Naive thymus-derived CD4-positive, alpha-beta T cell (primary cell): ENCODE measurements around the gene APOBEC3G. TPM values are rescaled to one million over a fixed set of nuclear protein-coding genes. Genes with fewer than 3 reads are reported as not detected.

Experiments used
- ATAC-seq: fragments of 150-1000 bp; cut with Tn5 transposase; 2 replicates; pipeline ENCODE4 v1.10.0; 2021; ENCODE audit warnings: mild to moderate bottlenecking, moderate library complexity
- CTCF ChIA-PET: fragments of 350-600 bp; sonication (Branson Sonifier 250); formaldehyde crosslinking; loops from one replicate; lab custom pipeline; 2021; ENCODE audit warnings: antibody characterized with exemption; lab: Charles Lee
- POLR2A ChIA-PET: fragments of 350-600 bp; sonication (Branson Sonifier 250); formaldehyde crosslinking; loops from one replicate; lab custom pipeline; 2021; ENCODE audit warnings: antibody characterized with exemption, inconsistent platforms; lab: Charles Lee
- DNase-seq, 9 donors: peaks; one replicate each; pipeline versions ENCODE4 v3.0.0 to v3.0.0-alpha.2; 2020 to 2022; ENCODE audit warnings: mixed read lengths in 1 of 9
- H3K27ac ChIP-seq: one replicate; pipeline ENCODE4 v1.7.0; 2013; ENCODE audit warnings: mild to moderate bottlenecking, low read depth, low read length, moderate library complexity
- H3K27me3 ChIP-seq, 2 donors: one replicate each; pipeline ENCODE4 v1.7.0; 2013; ENCODE audit warnings: low read length in 2 of 2, mild to moderate bottlenecking in 2 of 2, moderate library complexity in 2 of 2; ENCODE audit not compliant: control insufficient read depth in 2 of 2, insufficient read depth in 2 of 2
- H3K36me3 ChIP-seq, 3 experiments: 1 replicate in 2 of 3; 2 replicates in 1 of 3; pipeline ENCODE4 v1.7.0; 2013; ENCODE audit warnings: low read length in 3 of 3, mild to moderate bottlenecking in 3 of 3, moderate library complexity in 1 of 3; ENCODE audit not compliant: insufficient read depth in 3 of 3, control insufficient read depth in 2 of 3
- H3K4me1 ChIP-seq, 2 donors: one replicate each; pipeline ENCODE4 v1.7.0; 2013; ENCODE audit warnings: low read length in 2 of 2, mild to moderate bottlenecking in 2 of 2, moderate library complexity in 1 of 2; ENCODE audit not compliant: control insufficient read depth in 2 of 2, insufficient read depth in 2 of 2
- H3K4me3 ChIP-seq: 2 replicates; pipeline ENCODE4 v1.7.0; 2013; ENCODE audit warnings: mild to moderate bottlenecking, low read length
- H3K9me3 ChIP-seq, 3 experiments: 1 replicate in 2 of 3; 2 replicates in 1 of 3; pipeline ENCODE4 v1.7.0; 2013; ENCODE audit warnings: low read length in 3 of 3; ENCODE audit not compliant: control insufficient read depth in 2 of 3
- H3K27ac Mint-ChIP-seq, 9 donors: one replicate each; pipeline ENCODE4 v1.8.0; 2020 to 2022; ENCODE audit warnings: mixed read lengths in 9 of 9, mild to moderate bottlenecking in 8 of 9, moderate library complexity in 5 of 9, inconsistent platforms in 2 of 9
- H3K27me3 Mint-ChIP-seq, 5 donors: one replicate each; pipeline ENCODE4 v1.8.0; 2021 to 2022; ENCODE audit warnings: mixed read lengths in 5 of 5, mild to moderate bottlenecking in 1 of 5
- H3K36me3 Mint-ChIP-seq, 5 donors: one replicate each; pipeline ENCODE4 v1.8.0; 2020 to 2022; ENCODE audit warnings: mixed read lengths in 5 of 5, mild to moderate bottlenecking in 3 of 5, inconsistent platforms in 1 of 5
- H3K4me1 Mint-ChIP-seq, 7 donors: one replicate each; pipeline ENCODE4 v1.8.0; 2020 to 2022; ENCODE audit warnings: mixed read lengths in 7 of 7, mild to moderate bottlenecking in 3 of 7, inconsistent platforms in 1 of 7
- H3K4me3 Mint-ChIP-seq, 10 donors: one replicate each; pipeline ENCODE4 v1.8.0; 2020 to 2022; ENCODE audit warnings: mild to moderate bottlenecking in 10 of 10, mixed read lengths in 10 of 10, moderate library complexity in 6 of 10, inconsistent platforms in 2 of 10
- H3K9me3 Mint-ChIP-seq, 11 donors: one replicate each; pipeline ENCODE4 v1.8.0; 2020 to 2022; ENCODE audit warnings: mixed read lengths in 11 of 11, mild to moderate bottlenecking in 4 of 11, inconsistent platforms in 1 of 11, moderate library complexity in 1 of 11
- intact Hi-C, 2 donors: fragments of 100-400 bp; cut with micrococcal nuclease; formaldehyde crosslinking; loops; one replicate each; pipeline ENCODE4 v1.15.1; 2023
- polyA plus RNA-seq, 2 donors: library from polyadenylated mRNA; unstranded; fragments of 300-500 nt; fragmentation: Illumina TruSeq; gene quantifications; one replicate each; pipeline ENCODE4 v1.2.3, GENCODE V29; 2021
- total RNA-seq, 6 experiments: library from RNA in 5 of 6; stranded (reverse) in 5 of 6; gene quantifications; 1 replicate in 5 of 6; 2 replicates in 1 of 6; pipeline ENCODE4 v1.2.3 and lab custom pipeline; 2021 to 2026

Gene APOBEC3G
- total and polyA plus RNA-seq, 7 experiments from 2014 or later: 18.5 to 93.2 (median 22.9) TPM

- H3K4me1 ChIP-seq: peaks cover 45 to 73% of the 10 kb centered on the region in 2 donors
- Mint-ChIP-seq H3K4me3 (peak overlapping the region in 1 of 10 donors; percentile 91), H3K9me3 (no peaks in the 10 kb centered on the region), H3K27me3 (no peaks in the 10 kb centered on the region), H3K27ac (peak overlapping the region in 6 of 9 donors; percentile 25 to 94 (median 76)), H3K4me1 (peaks cover 19 to 71% (median 58%) of the 10 kb centered on the region in 7 donors), H3K36me3 (peaks cover 0 to 5% (median 0%) of the 10 kb centered on the region in 5 donors)
- no peaks in the 10 kb centered on the region for H3K36me3 ChIP-seq
- intact Hi-C loops: loop anchor here in 1 of 2 donors (5.0 kb wide), 1 partner anchor 56 kb away; the partner anchor contains the start of gene APOBEC3F
- POLR2A ChIA-PET: interaction anchor here (0.6 to 1.2 kb wide), 3 partner anchors 14 to 70 kb away, joined by 3 read pairs; no protein-coding TSS in a partner anchor
- H3K27ac ChIP-seq: peak overlapping the region; percentile 13
- no peaks in the 10 kb centered on the region for H3K27me3 ChIP-seq
- ATAC-seq (no peak), DNase-seq (no peak)
- CTCF ChIA-PET: interaction anchor here (1.9 kb wide), 1 partner anchor 20 kb away, joined by 8 read pairs; no protein-coding TSS in a partner anchor
- H3K9me3 ChIP-seq: no peaks in the 10 kb centered on the region
- H3K4me3 ChIP-seq: no peak overlapping the region
These were observed 21.0 kb downstream of the APOBEC3G start for GRCh38 chr22:39098026-39098425.

- Histone ChIP-seq H3K27me3 (no peaks in the 10 kb centered on the region), H3K9me3 (no peaks in the 10 kb centered on the region), H3K4me3 (no peak overlapping the region), H3K4me1 (peaks cover 45 to 69% of the 10 kb centered on the region in 2 donors), H3K36me3 (no peaks in the 10 kb centered on the region), H3K27ac (no peak overlapping the region)
- Mint-ChIP-seq H3K36me3 (peaks cover 0 to 5% (median 0%) of the 10 kb centered on the region in 5 donors), H3K4me3 (peak overlapping the region in 1 of 10 donors; percentile 69), H3K27me3 (no peaks in the 10 kb centered on the region), H3K9me3 (no peaks in the 10 kb centered on the region), H3K27ac (peak overlapping the region in 6 of 9 donors; percentile 24 to 88 (median 63)), H3K4me1 (peaks cover 19 to 66% (median 56%) of the 10 kb centered on the region in 7 donors)
- CTCF ChIA-PET: interaction anchor here (1.9 kb wide), 1 partner anchor 20 kb away, joined by 8 read pairs; no protein-coding TSS in a partner anchor
- ATAC-seq: no peak
- POLR2A ChIA-PET: interaction anchor here (0.6 to 1.2 kb wide), 3 partner anchors 14 to 71 kb away, joined by 3 read pairs; no protein-coding TSS in a partner anchor
- no peak for DNase-seq
- intact Hi-C loops: loop anchor here in 1 of 2 donors (5.0 kb wide), 1 partner anchor 56 kb away; the partner anchor contains the start of gene APOBEC3F
These were observed 21.5 kb downstream of the APOBEC3G start for GRCh38 chr22:39098576-39098975.

DNA sequence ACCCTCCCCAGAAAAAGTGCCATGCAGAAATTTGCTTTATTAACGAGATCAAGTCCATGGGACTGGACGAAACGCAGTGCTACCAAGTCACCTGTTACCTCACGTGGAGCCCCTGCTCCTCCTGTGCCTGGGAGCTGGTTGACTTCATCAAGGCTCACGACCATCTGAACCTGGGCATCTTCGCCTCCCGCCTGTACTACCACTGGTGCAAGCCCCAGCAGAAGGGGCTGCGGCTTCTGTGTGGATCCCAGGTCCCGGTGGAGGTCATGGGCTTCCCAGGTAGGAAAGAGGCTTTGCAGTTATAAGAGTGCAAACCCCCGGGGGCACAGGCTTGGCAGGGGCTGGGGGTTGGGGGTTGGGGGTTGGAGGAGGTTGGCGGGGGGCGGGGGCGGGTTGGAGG, 24.2 kb downstream of the APOBEC3G start:
- POLR2A ChIA-PET: interaction anchor here (0.5 to 1.3 kb wide), 2 partner anchors 13 to 16 kb away, joined by 3 to 4 read pairs; no protein-coding TSS in a partner anchor
- no peak overlapping the region for H3K4me3 Mint-ChIP-seq
- peaks cover 29 to 42% of the 10 kb centered on the region in 2 donors for H3K4me1 ChIP-seq
- no peaks in the 10 kb centered on the region for H3K9me3 ChIP-seq
- ATAC-seq (no peak), DNase-seq (no peak)
- H3K4me1 Mint-ChIP-seq: peaks cover 8 to 40% (median 36%) of the 10 kb centered on the region in 7 donors
- H3K36me3 Mint-ChIP-seq: peaks cover 0 to 5% (median 0%) of the 10 kb centered on the region in 5 donors
- no peak overlapping the region for H3K27ac ChIP-seq
- CTCF ChIA-PET: interaction anchor here (1.0 kb wide), 1 partner anchor 17 kb away, joined by 3 read pairs; no protein-coding TSS in a partner anchor
- H3K27me3 Mint-ChIP-seq: no peaks in the 10 kb centered on the region
- no peak overlapping the region for H3K4me3 ChIP-seq
- H3K36me3 ChIP-seq: no peaks in the 10 kb centered on the region
- intact Hi-C loops: no loop called here
- H3K27me3 ChIP-seq: no peaks in the 10 kb centered on the region
- peak overlapping the region in 1 of 9 donors; percentile 66 for H3K27ac Mint-ChIP-seq
- no peaks in the 10 kb centered on the region for H3K9me3 Mint-ChIP-seq

DNA sequence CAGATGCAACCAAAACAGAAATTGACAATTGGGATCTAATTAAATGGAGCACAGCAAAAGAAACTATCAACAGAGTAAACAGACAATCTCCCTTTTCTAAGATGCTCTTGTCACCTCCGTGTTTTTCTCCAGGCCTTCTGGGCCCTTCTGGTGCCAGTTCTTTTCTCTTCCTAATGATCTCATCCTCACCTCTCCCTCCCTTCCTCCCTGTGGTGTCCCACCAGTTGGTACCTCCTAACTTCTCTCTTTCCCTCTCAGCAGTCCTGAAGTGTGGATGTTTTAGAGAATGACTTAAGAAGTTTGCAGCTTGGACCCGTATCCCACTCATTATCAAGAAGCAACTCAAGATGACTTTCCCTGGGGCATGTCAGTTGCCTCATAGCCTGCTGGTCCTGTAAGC, 26.4 kb downstream of the APOBEC3G start:
- intact Hi-C loops: no loop called here
- Mint-ChIP-seq H3K4me1 (peaks cover 4 to 22% (median 18%) of the 10 kb centered on the region in 7 donors), H3K27ac (peak overlapping the region in 1 of 9 donors; percentile 25), H3K9me3 (no peaks in the 10 kb centered on the region), H3K27me3 (no peaks in the 10 kb centered on the region), H3K4me3 (no peak overlapping the region), H3K36me3 (peaks cover 0 to 2% (median 0%) of the 10 kb centered on the region in 5 donors)
- DNase-seq (no peak), ATAC-seq (no peak)
- no peak overlapping the region for H3K4me3 ChIP-seq
- H3K36me3 ChIP-seq: no peaks in the 10 kb centered on the region
- no peaks in the 10 kb centered on the region for H3K9me3 ChIP-seq
- H3K27ac ChIP-seq: no peak overlapping the region
- H3K4me1 ChIP-seq: peaks cover 12 to 22% of the 10 kb centered on the region in 2 donors
- CTCF ChIA-PET: interaction anchor here (0.6 kb wide), 1 partner anchor 96 kb away, joined by 3 read pairs; no protein-coding TSS in a partner anchor
- no peaks in the 10 kb centered on the region for H3K27me3 ChIP-seq
- POLR2A ChIA-PET: interaction anchor here (0.7 kb wide), 1 partner anchor 10 kb away, joined by 6 read pairs; no protein-coding TSS in a partner anchor

DNA sequence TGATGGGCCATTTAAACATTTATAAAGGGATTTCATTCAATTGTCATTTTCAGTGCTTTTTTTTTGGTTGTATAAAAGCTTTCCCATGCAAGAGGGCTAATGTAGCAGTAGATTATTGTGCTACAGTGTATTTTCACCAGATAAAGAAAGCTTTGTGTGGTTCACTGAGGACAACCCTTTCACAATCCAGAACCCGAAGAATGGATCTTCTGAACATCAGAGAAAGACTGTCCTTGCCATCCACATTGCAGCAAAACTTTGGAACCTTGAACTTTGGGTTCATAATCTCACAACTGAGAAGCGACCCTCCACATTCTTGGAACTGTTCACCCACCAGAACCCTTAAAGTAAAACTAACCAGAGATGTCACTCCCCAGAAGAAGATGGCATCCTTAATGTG, 29.3 kb downstream of the APOBEC3G start:
- ChIA-PET CTCF (no interaction called here), POLR2A (interaction anchor here (0.6 kb wide), 1 partner anchor 148 kb away, joined by 3 read pairs; no protein-coding TSS in a partner anchor)
- Histone ChIP-seq H3K4me3 (no peak overlapping the region), H3K36me3 (no peaks in the 10 kb centered on the region), H3K4me1 (no peaks in the 10 kb centered on the region), H3K27me3 (no peaks in the 10 kb centered on the region), H3K9me3 (no peaks in the 10 kb centered on the region), H3K27ac (no peak overlapping the region)
- DNase-seq (no peak), ATAC-seq (no peak)
- H3K36me3 Mint-ChIP-seq: peaks cover 0 to 2% (median 0%) of the 10 kb centered on the region in 5 donors
- intact Hi-C loops: no loop called here
- peaks cover 0 to 1% (median 0%) of the 10 kb centered on the region in 11 donors for H3K9me3 Mint-ChIP-seq
- H3K4me1 Mint-ChIP-seq: peaks cover 0 to 5% (median 0%) of the 10 kb centered on the region in 7 donors
- H3K27ac Mint-ChIP-seq: no peak overlapping the region
- H3K27me3 Mint-ChIP-seq: no peaks in the 10 kb centered on the region
- H3K4me3 Mint-ChIP-seq: no peak overlapping the region

- no peak overlapping the region for H3K4me3 ChIP-seq
- Mint-ChIP-seq H3K27me3 (no peaks in the 10 kb centered on the region), H3K4me1 (peaks cover 0 to 7% (median 0%) of the 10 kb centered on the region in 7 donors), H3K9me3 (peaks cover 0 to 1% (median 0%) of the 10 kb centered on the region in 11 donors), H3K27ac (no peak overlapping the region), H3K4me3 (no peak overlapping the region), H3K36me3 (no peaks in the 10 kb centered on the region)
- intact Hi-C loops: no loop called here
- H3K36me3 ChIP-seq: no peaks in the 10 kb centered on the region
- H3K4me1 ChIP-seq: no peaks in the 10 kb centered on the region
- H3K27me3 ChIP-seq: no peaks in the 10 kb centered on the region
- H3K9me3 ChIP-seq: no peaks in the 10 kb centered on the region
- ATAC-seq: no peak
- ChIA-PET CTCF (no interaction called here), POLR2A (interaction anchor here (1.6 kb wide), 1 partner anchor 18 kb away, joined by 4 read pairs; no protein-coding TSS in a partner anchor)
- H3K27ac ChIP-seq: no peak overlapping the region
- no peak for DNase-seq
These were observed 31.4 kb downstream of the APOBEC3G start for GRCh38 chr22:39108487-39108886.
